OCI-LY7 (cell line): Measurements from ENCODE around the gene SULF2. TPM values are rescaled to one million over a fixed set of nuclear protein-coding genes. Genes with fewer than 3 reads are reported as not detected.

Experiments
- BruUV-seq: library from RNA; stranded (reverse); fragments of 400-500 nt; replicated peaks from 2 replicates; lab custom pipeline; 2021; lab: Mats Ljungman, UMichigan
- CTCF ChIA-PET: fragments of 300-600 bp; sonication (Branson Sonifier 250); formaldehyde crosslinking; loops from one replicate; lab custom pipeline; 2022; ENCODE audit warnings: antibody characterized with exemption; ENCODE audit not compliant: unreplicated experiment; lab: Charles Lee
- POLR2A ChIA-PET: fragments of 300-600 bp; sonication (Branson Sonifier 250); formaldehyde crosslinking; loops from one replicate; lab custom pipeline; 2022; ENCODE audit warnings: antibody characterized with exemption; lab: Charles Lee
- DNase-seq: peaks from one replicate; pipeline ENCODE4 v3.0.0-alpha.2; 2015; ENCODE audit warnings: low spot score
- H2AFZ ChIP-seq: fragments of 200-600 bp; sonication (generic), shearing (Covaris generic); 2 replicates; pipeline ENCODE4 v1.6.1; 2014; ENCODE audit warnings: mild to moderate bottlenecking, antibody characterized with exemption, low read length, moderate library complexity
- H3K27ac ChIP-seq: fragments of 200-600 bp; sonication (generic); 2 replicates; pipeline ENCODE4 v1.5.1; 2014; ENCODE audit warnings: mixed run types, low read depth, mild to moderate bottlenecking, moderate library complexity, low read length, inconsistent platforms; ENCODE audit not compliant: poor library complexity, severe bottlenecking
- H3K36me3 ChIP-seq: fragments of 200-600 bp; sonication (generic); 2 replicates; pipeline ENCODE4 v1.6.1; 2014; ENCODE audit warnings: mild to moderate bottlenecking, antibody characterized with exemption, low read length, moderate library complexity, mixed read lengths; ENCODE audit not compliant: insufficient read depth
- H3K4me1 ChIP-seq: fragments of 200-600 bp; sonication (generic); 2 replicates; pipeline ENCODE4 v1.5.1; 2014; ENCODE audit warnings: mild to moderate bottlenecking, low read length; ENCODE audit not compliant: insufficient read depth, poor library complexity, severe bottlenecking
- H3K4me2 ChIP-seq: fragments of 200-600 bp; sonication (generic); 2 replicates; pipeline ENCODE4 v1.6.1; 2014; ENCODE audit warnings: mild to moderate bottlenecking, low read length
- H3K4me3 ChIP-seq: fragments of 200-600 bp; sonication (generic); 2 replicates; pipeline ENCODE4 v1.5.1; 2014; ENCODE audit warnings: mild to moderate bottlenecking, low read depth, low read length; ENCODE audit not compliant: poor library complexity, severe bottlenecking
- H3K79me2 ChIP-seq: fragments of 200-600 bp; sonication (generic); 2 replicates; pipeline ENCODE4 v1.6.1; 2016; ENCODE audit warnings: low read depth, mild to moderate bottlenecking, low read length, moderate library complexity, mixed read lengths; ENCODE audit not compliant: insufficient read depth
- H3K9me2 ChIP-seq: fragments of 200-600 bp; sonication (generic); 2 replicates; pipeline ENCODE4 v1.6.1; 2016; ENCODE audit warnings: mild to moderate bottlenecking, low read length, mixed read lengths; ENCODE audit not compliant: insufficient read depth
- H3K9me3 ChIP-seq: fragments of 200-600 bp; sonication (generic); 2 replicates; pipeline ENCODE4 v1.6.1; 2014; ENCODE audit warnings: mild to moderate bottlenecking, mixed run types, low read length, mixed read lengths
- H4K20me1 ChIP-seq: fragments of 200-600 bp; sonication (generic); 2 replicates; pipeline ENCODE4 v1.6.1; 2014; ENCODE audit warnings: mild to moderate bottlenecking, antibody characterized with exemption, low read length, moderate library complexity, mixed read lengths; ENCODE audit not compliant: insufficient read depth
- CTCF ChIP-seq: fragments of 200-600 bp; sonication (generic); conservative IDR thresholded peaks from 2 replicates; pipeline ENCODE4 v1.5.1; 2014; ENCODE audit warnings: mild to moderate bottlenecking, antibody characterized with exemption, low read length, moderate library complexity, mixed read lengths
- EZH2phosphoT487 ChIP-seq: fragments of 200-600 bp; sonication (generic); IDR thresholded peaks from 2 replicates; pipeline ENCODE4 v1.6.1; 2018; ENCODE audit warnings: low read depth, borderline replicate concordance, mild to moderate bottlenecking, mixed run types, antibody characterized with exemption, low read length, moderate library complexity, mixed read lengths
- intact Hi-C: fragments of 100-400 bp; cut with micrococcal nuclease; formaldehyde crosslinking; loops from one replicate; pipeline ENCODE4 v1.10.0; 2022; ENCODE audit not compliant: unreplicated experiment
- total RNA-seq, 2 experiments: library from RNA; depleted of rRNA in 1 of 2; stranded (reverse); fragments of >200 nt in 1 of 2; shearing (Covaris generic) in 1 of 2; gene quantifications; 2 replicates each; pipeline ENCODE4 v1.2.3, GENCODE V29; 2014 to 2022

SULF2 gene
- total RNA-seq, 2 experiments from 2014 or later = 0.03 to 0.51 TPM

GRCh38 chr20:47786765-47787107, 1.5 kb upstream of the SULF2 start:
- Histone ChIP-seq H3K4me1 (no peaks in the 10 kb centered on the region), H4K20me1 (no peaks in the 10 kb centered on the region), H3K79me2 (no peaks in the 10 kb centered on the region), H3K9me3 (no peaks in the 10 kb centered on the region), H3K4me3 (no peak overlapping the region), H3K36me3 (no peaks in the 10 kb centered on the region), H3K27ac (no peak overlapping the region), H3K9me2 (no peaks in the 10 kb centered on the region), H3K4me2 (no peak overlapping the region), H2AFZ (no peak overlapping the region)
- no peak for DNase-seq
- intact Hi-C loops = no loop called here
- POLR2A ChIA-PET = no interaction called here
- CTCF ChIA-PET = no interaction called here
- no TSS peak for BruUV-seq
- no peak for TF ChIP-seq CTCF
- TF ChIP-seq EZH2phosphoT487 = no peak

- H3K27ac ChIP-seq = no peak overlapping the region
- H2AFZ ChIP-seq = no peak overlapping the region
- DNase-seq = no peak
- no peaks in the 10 kb centered on the region for H4K20me1 ChIP-seq
- no peaks in the 10 kb centered on the region for H3K79me2 ChIP-seq
- no TSS peak for BruUV-seq
- H3K36me3 ChIP-seq = no peaks in the 10 kb centered on the region
- H3K4me1 ChIP-seq = no peaks in the 10 kb centered on the region
- TF ChIP-seq CTCF (0 out of 2 replicates have a peak, but pooled peaks have one; percentile 37), EZH2phosphoT487 (no peak)
- POLR2A ChIA-PET = no interaction called here
- intact Hi-C loops = no loop called here
- no peak overlapping the region for H3K4me2 ChIP-seq
- no peak overlapping the region for H3K4me3 ChIP-seq
- CTCF ChIA-PET = no interaction called here
- H3K9me3 ChIP-seq = no peaks in the 10 kb centered on the region
- no peaks in the 10 kb centered on the region for H3K9me2 ChIP-seq
Measured at GRCh38 chr20:47785854-47786764, 828 bp upstream of the SULF2 start.
